Measurements from ENCODE around the gene PDE11A. TPM values are rescaled to one million over a fixed set of nuclear protein-coding genes. Genes with fewer than 3 reads are reported as not detected.

The PDE11A gene
- total RNA-seq, 3 donors from 2014 or later: 0.96 to 2.3 (median 2.2) TPM

DNA sequence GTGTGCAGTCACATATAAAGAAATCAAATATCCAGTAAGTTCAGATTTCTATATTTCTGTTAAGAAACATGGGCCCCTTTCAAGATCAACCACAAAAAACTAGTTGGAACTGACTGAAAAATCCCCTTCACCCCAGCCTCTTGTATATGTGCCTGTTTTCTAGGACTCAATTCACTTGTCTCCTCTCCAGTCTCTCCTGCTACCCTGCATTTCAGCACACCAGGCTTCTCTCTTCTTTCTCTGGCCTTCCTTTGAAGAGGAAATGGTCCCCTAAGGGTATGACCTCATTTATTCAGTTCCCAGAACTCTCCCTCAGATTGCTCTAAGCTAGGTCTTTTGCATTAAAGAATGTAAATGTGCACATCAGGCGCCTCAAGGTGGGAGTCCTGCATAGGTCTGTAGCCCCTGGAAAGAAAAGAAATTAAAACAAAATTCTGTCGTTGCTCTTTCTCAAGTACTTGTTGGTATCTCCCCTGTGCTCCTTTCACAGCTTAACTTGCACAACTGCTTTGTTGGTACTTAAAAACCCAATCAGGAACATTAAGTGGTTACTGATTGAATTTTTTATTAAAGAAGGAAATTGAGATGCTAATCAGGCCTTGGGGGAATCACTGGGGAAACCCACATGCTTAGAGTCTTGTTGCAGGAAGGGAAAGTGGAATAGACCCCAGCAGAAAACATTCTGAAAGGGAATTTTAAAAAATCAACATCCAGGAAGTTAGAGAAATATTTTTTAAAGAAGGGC is 401.6 kb downstream of the PDE11A start:
- H3K9me3 ChIP-seq: no peaks in the 10 kb centered on the region
- intact Hi-C loops (cut with DNase I; ENCODE audit: low total_unique reads): no loop called here
- H3K36me3 ChIP-seq: no peaks in the 10 kb centered on the region
- DNase-seq (ENCODE audit: low spot score in 2 of 2): no peak
- H3K27ac ChIP-seq: no peak overlapping the region
- H3K27me3 ChIP-seq: no peaks in the 10 kb centered on the region
- H3K4me3 ChIP-seq: no peak overlapping the region
- TF ChIP-seq POLR2A (IDR thresholded peaks at IDR 0.05) (no peak), POLR2AphosphoS5 (IDR thresholded peaks at IDR 0.05) (no peak)
- TF ChIP-seq, protein P1, sequence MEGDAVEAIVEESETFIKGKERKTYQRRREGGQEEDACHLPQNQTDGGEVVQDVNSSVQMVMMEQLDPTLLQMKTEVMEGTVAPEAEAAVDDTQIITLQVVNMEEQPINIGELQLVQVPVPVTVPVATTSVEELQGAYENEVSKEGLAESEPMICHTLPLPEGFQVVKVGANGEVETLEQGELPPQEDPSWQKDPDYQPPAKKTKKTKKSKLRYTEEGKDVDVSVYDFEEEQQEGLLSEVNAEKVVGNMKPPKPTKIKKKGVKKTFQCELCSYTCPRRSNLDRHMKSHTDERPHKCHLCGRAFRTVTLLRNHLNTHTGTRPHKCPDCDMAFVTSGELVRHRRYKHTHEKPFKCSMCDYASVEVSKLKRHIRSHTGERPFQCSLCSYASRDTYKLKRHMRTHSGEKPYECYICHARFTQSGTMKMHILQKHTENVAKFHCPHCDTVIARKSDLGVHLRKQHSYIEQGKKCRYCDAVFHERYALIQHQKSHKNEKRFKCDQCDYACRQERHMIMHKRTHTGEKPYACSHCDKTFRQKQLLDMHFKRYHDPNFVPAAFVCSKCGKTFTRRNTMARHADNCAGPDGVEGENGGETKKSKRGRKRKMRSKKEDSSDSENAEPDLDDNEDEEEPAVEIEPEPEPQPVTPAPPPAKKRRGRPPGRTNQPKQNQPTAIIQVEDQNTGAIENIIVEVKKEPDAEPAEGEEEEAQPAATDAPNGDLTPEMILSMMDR (IDR thresholded peaks at IDR 0.05): no peak
- no peaks in the 10 kb centered on the region for H3K4me1 ChIP-seq

DNA sequence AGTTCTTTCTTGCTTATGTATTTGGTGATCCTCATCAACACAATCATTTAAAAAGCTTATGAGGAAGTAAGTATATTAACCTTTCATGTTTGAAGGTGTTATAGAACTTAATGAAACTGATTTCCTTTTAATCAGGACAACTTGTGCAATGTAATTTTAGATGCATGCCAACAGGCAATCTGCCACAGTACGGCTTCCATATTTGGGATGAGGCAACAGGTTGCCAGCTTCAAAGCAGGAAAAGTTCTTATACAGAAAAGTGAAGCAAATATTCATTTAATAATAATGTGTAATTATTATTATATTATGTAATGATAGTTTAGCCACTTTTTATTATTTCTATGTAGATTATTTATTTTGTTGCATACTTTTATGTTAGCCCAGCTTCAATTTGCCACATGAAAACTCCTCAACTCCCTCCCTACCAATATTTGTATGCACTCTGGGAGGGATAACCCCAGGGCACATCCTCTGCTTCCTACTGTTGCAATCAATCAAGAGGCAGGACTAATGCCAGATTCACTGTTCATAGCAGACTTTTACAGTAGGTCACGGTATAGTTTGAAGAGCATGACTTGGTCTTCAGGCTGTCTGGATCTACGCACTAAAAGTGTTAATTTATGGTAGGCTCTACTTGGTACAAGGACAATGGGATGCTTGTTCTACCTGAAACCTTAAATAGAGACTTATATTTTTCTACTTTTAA is 402.8 kb downstream of the PDE11A start:
- H3K9me3 ChIP-seq: no peaks in the 10 kb centered on the region
- no peaks in the 10 kb centered on the region for H3K27me3 ChIP-seq
- no peak overlapping the region for H3K27ac ChIP-seq
- DNase-seq (ENCODE audit: low spot score in 2 of 2): no peak
- no peaks in the 10 kb centered on the region for H3K4me1 ChIP-seq
- intact Hi-C loops (cut with DNase I; ENCODE audit: low total_unique reads): no loop called here
- TF ChIP-seq POLR2AphosphoS5 (IDR thresholded peaks at IDR 0.05): no peak
- TF ChIP-seq POLR2A (IDR thresholded peaks at IDR 0.05): no peak
- TF ChIP-seq, protein P1 (IDR thresholded peaks at IDR 0.05): no peak
- H3K36me3 ChIP-seq: no peaks in the 10 kb centered on the region
- no peak overlapping the region for H3K4me3 ChIP-seq

DNA sequence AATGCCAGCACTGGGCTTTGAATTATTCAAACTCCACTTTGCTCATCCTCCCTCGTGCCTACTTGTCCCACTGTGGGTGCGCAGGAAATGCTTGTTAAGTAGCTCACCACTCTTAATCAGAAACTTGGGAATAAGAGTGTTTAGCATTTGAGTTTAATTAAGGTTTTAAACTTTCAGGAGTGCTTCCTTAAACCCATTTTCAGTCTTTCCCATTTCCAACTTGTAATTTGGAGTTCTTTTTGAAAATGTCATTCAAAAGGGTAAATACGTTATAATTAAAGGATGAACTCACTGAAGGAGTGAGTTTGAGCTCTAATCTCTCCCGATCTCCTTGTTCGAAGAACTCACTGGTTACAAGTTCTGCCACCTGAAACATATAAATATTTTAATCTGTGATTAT is 403.4 kb downstream of the PDE11A start:
- Histone ChIP-seq H3K36me3 (no peaks in the 10 kb centered on the region), H3K4me3 (no peak overlapping the region), H3K4me1 (no peaks in the 10 kb centered on the region), H3K27me3 (no peaks in the 10 kb centered on the region), H3K9me3 (no peaks in the 10 kb centered on the region), H3K27ac (no peak overlapping the region)
- TF ChIP-seq POLR2AphosphoS5 (IDR thresholded peaks at IDR 0.05): no peak
- TF ChIP-seq POLR2A (IDR thresholded peaks at IDR 0.05): no peak
- TF ChIP-seq, protein P1 (IDR thresholded peaks at IDR 0.05): no peak
- no peak for DNase-seq (ENCODE audit: low spot score in 2 of 2)
- intact Hi-C loops (cut with DNase I; ENCODE audit: low total_unique reads): no loop called here

DNA sequence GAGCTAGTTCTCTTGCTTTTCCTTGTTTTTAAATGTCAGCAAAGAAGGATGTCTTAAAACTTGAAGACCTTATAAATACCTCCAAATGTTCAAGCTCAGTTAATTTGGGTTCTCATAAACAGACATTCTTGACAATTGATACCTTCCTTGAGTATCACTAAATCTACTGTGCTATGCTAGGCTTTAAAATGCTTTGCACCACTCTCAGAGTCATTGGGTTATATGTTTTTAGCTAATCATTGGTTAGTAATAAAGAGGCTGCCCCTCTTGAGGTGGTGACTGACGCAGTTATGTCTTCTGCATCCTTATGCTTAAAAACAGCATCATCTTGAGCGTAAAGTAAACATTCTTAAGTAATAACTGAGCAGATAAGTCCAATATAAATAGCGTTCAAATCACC is 404.0 kb downstream of the PDE11A start:
- TF ChIP-seq, protein P1 (IDR thresholded peaks at IDR 0.05): no peak
- TF ChIP-seq POLR2AphosphoS5 (IDR thresholded peaks at IDR 0.05) (no peak), POLR2A (IDR thresholded peaks at IDR 0.05) (no peak)
- H3K27ac ChIP-seq: no peak overlapping the region
- no peaks in the 10 kb centered on the region for H3K36me3 ChIP-seq
- no peak for DNase-seq (ENCODE audit: low spot score in 2 of 2)
- no peaks in the 10 kb centered on the region for H3K4me1 ChIP-seq
- no peaks in the 10 kb centered on the region for H3K27me3 ChIP-seq
- intact Hi-C loops (cut with DNase I; ENCODE audit: low total_unique reads): no loop called here
- H3K4me3 ChIP-seq: no peak overlapping the region
- no peaks in the 10 kb centered on the region for H3K9me3 ChIP-seq

DNA sequence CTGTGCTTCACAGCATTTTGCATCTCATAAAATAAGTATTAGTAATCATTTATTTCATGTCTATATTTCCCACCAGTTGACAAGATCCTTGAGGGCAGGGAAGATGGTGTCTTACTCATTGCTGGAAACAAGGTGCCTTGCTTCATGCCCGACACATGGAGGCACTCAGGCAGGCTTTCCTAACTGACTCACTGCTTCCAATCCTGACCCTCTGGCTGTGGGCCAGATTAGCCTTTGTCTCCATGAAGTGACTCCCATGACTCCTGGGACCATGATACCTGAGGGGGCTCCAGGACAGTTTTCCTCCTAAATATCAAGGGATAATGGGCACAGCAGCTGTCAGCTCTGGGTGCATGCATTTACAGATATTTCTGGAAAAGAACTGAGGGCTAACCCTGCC is 405.0 kb downstream of the PDE11A start:
- no peak overlapping the region for H3K4me3 ChIP-seq
- intact Hi-C loops (cut with DNase I; ENCODE audit: low total_unique reads): no loop called here
- no peaks in the 10 kb centered on the region for H3K4me1 ChIP-seq
- no peaks in the 10 kb centered on the region for H3K27me3 ChIP-seq
- H3K36me3 ChIP-seq: no peaks in the 10 kb centered on the region
- H3K9me3 ChIP-seq: no peaks in the 10 kb centered on the region
- no peak for TF ChIP-seq POLR2A (IDR thresholded peaks at IDR 0.05)
- TF ChIP-seq, protein P1 (IDR thresholded peaks at IDR 0.05): no peak
- no peak for TF ChIP-seq POLR2AphosphoS5 (IDR thresholded peaks at IDR 0.05)
- no peak overlapping the region for H3K27ac ChIP-seq
- no peak for DNase-seq (ENCODE audit: low spot score in 2 of 2)
